ENCODE results near the gene TMTC2. TPM values are rescaled to one million over a fixed set of nuclear protein-coding genes. Genes with fewer than 3 reads are reported as not detected.

TMTC2 gene
- total and polyA plus RNA-seq, 2 donors (not counting 1 experiment from before 2014, with no cell fraction given): 2.4 to 3.2 TPM

GRCh38 chr12:82688035-82688501, 1.4 kb downstream of the TMTC2 start:
- no peaks in the 10 kb centered on the region for H4K20me1 ChIP-seq (ENCODE audit: control insufficient read depth, insufficient read depth, low read length, poor library complexity, severe bottlenecking)
- H3K27ac Mint-ChIP-seq: peak overlapping the region; percentile 92
- ChIA-PET CTCF (interaction anchor here (0.5 kb wide), 1 partner anchor 378 kb away, joined by 6 read pairs; no protein-coding TSS in a partner anchor), POLR2A (no interaction called here)
- H3K9me3 Mint-ChIP-seq (ENCODE audit: insufficient read depth): no peaks in the 10 kb centered on the region
- peak overlapping the region; percentile 93 for H3K4me3 Mint-ChIP-seq
- no peaks in the 10 kb centered on the region for H3K79me2 ChIP-seq (ENCODE audit: control insufficient read depth, insufficient read depth, low read length)
- no peak for TF ChIP-seq EZH2 (IDR thresholded peaks at IDR 0.05; ENCODE audit: borderline replicate concordance, insufficient read depth, low read depth, low read length, poor library complexity, severe bottlenecking)
- no peak for TF ChIP-seq CTCF (IDR thresholded peaks at IDR 0.05)
- DNase-seq (peak; percentile 26), ATAC-seq (ENCODE audit: low read depth) (no peak)
- peak overlapping the region; percentile 94 for H3K9ac ChIP-seq (ENCODE audit: low read length)
- peak overlapping the region; percentile 98 for H2AFZ ChIP-seq (ENCODE audit: insufficient read depth, low read depth, low read length, poor library complexity, severe bottlenecking)
- WGBS (ENCODE audit: insufficient coverage): 7% methylated on average over 5 of the region's 12 CpGs
- peak overlapping the region; percentile 48 to 98 (median 78) for H3K4me3 ChIP-seq (ENCODE audit: control extremely low read depth in 1 of 5, extremely low read depth in 1 of 5, insufficient read depth in 1 of 5, low read depth in 2 of 5, low read length in 4 of 5)
- peak overlapping the region; percentile 81 for H3K4me2 ChIP-seq (replicated peaks; ENCODE audit: low read depth, low read length, poor library complexity, severe bottlenecking)
- intact Hi-C loops (cut with micrococcal nuclease): loop anchor here (5.0 kb wide), 4 partner anchors 1134 to 1814 kb away; no protein-coding TSS in a partner anchor
- peaks cover 17% of the 10 kb centered on the region for H3K4me1 Mint-ChIP-seq
- peak overlapping the region in 1 of 2 donors; percentile 92 for H3K27ac ChIP-seq (ENCODE audit: low read length in 2 of 2)
- no peaks in the 10 kb centered on the region for H3K36me3 ChIP-seq (replicated peaks in 1 of 2; ENCODE audit: control extremely low read depth in 1 of 2, control insufficient read depth in 1 of 2, extremely low read depth in 1 of 2, insufficient read depth in 2 of 2, low read length in 1 of 2)
- H3K27me3 Mint-ChIP-seq: peaks cover 9% of the 10 kb centered on the region
- H3K9me3 ChIP-seq (ENCODE audit: control extremely low read depth in 1 of 3, control insufficient read depth in 2 of 3, insufficient read depth in 1 of 3, low read length in 2 of 3): no peaks in the 10 kb centered on the region
- peaks cover 8 to 16% of the 10 kb centered on the region in 2 donors for H3K4me1 ChIP-seq (ENCODE audit: control insufficient read depth in 2 of 2, insufficient read depth in 2 of 2, low read length in 2 of 2)
- no peaks in the 10 kb centered on the region for H3K27me3 ChIP-seq (replicated peaks in 1 of 4; ENCODE audit: control extremely low read depth in 1 of 4, control insufficient read depth in 3 of 4, insufficient read depth in 4 of 4, low read length in 3 of 4)

GRCh38 chr12:82688596-82688995, 1.9 kb downstream of the TMTC2 start:
- Histone ChIP-seq H3K4me1 (ENCODE audit: control insufficient read depth in 2 of 2, insufficient read depth in 2 of 2, low read length in 2 of 2) (peaks cover 8 to 16% of the 10 kb centered on the region in 2 donors), H3K36me3 (replicated peaks in 1 of 2; ENCODE audit: control extremely low read depth in 1 of 2, control insufficient read depth in 1 of 2, extremely low read depth in 1 of 2, insufficient read depth in 2 of 2, low read length in 1 of 2) (no peaks in the 10 kb centered on the region), H3K9me3 (ENCODE audit: control extremely low read depth in 1 of 3, control insufficient read depth in 2 of 3, insufficient read depth in 1 of 3, low read length in 2 of 3) (no peaks in the 10 kb centered on the region), H3K4me3 (ENCODE audit: control extremely low read depth in 1 of 5, extremely low read depth in 1 of 5, insufficient read depth in 1 of 5, low read depth in 2 of 5, low read length in 4 of 5) (no peak overlapping the region), H3K79me2 (ENCODE audit: control insufficient read depth, insufficient read depth, low read length) (no peaks in the 10 kb centered on the region), H3K4me2 (replicated peaks; ENCODE audit: low read depth, low read length, poor library complexity, severe bottlenecking) (peak overlapping the region; percentile 81), H2AFZ (ENCODE audit: insufficient read depth, low read depth, low read length, poor library complexity, severe bottlenecking) (peak overlapping the region; percentile 98), H3K27ac (ENCODE audit: low read length in 2 of 2) (no peak overlapping the region), H3K27me3 (replicated peaks in 1 of 4; ENCODE audit: control extremely low read depth in 1 of 4, control insufficient read depth in 3 of 4, insufficient read depth in 4 of 4, low read length in 3 of 4) (no peaks in the 10 kb centered on the region), H3K9ac (ENCODE audit: low read length) (no peak overlapping the region), H4K20me1 (ENCODE audit: control insufficient read depth, insufficient read depth, low read length, poor library complexity, severe bottlenecking) (no peaks in the 10 kb centered on the region)
- H3K27me3 Mint-ChIP-seq: peaks cover 8% of the 10 kb centered on the region
- ChIA-PET CTCF (interaction anchor here (0.5 kb wide), 1 partner anchor 379 kb away, joined by 6 read pairs; no protein-coding TSS in a partner anchor), POLR2A (no interaction called here)
- ATAC-seq (ENCODE audit: low read depth) (no peak), DNase-seq (peak; percentile 2)
- H3K9me3 Mint-ChIP-seq (ENCODE audit: insufficient read depth): no peaks in the 10 kb centered on the region
- no peak overlapping the region for H3K27ac Mint-ChIP-seq
- H3K4me3 Mint-ChIP-seq: peak overlapping the region; percentile 93
- WGBS (ENCODE audit: insufficient coverage): 100% methylated on average over 2 of the region's 7 CpGs
- TF ChIP-seq EZH2 (IDR thresholded peaks at IDR 0.05; ENCODE audit: borderline replicate concordance, insufficient read depth, low read depth, low read length, poor library complexity, severe bottlenecking) (no peak), CTCF (IDR thresholded peaks at IDR 0.05) (no peak)
- intact Hi-C loops (cut with micrococcal nuclease): loop anchor here (5.0 kb wide), 4 partner anchors 1134 to 1814 kb away; no protein-coding TSS in a partner anchor
- H3K4me1 Mint-ChIP-seq: peaks cover 17% of the 10 kb centered on the region

Data from B cell (primary cell).